ENCODE data around the gene GMDS.

GRCh38 chr6:2266031-2266795 lies 20.8 kb upstream of the GMDS start:
- TF ChIP-seq CTCF (optimal IDR thresholded peaks at IDR 0.05 in 1 of 3, IDR thresholded peaks at IDR 0.05 in 1 of 3, conservative IDR thresholded peaks at IDR 0.05 in 1 of 3; ENCODE audit: extremely low read depth in 1 of 3, insufficient read depth in 2 of 3, low read length in 3 of 3): no peak
- no peak for TF ChIP-seq EZH2 (IDR thresholded peaks at IDR 0.05; ENCODE audit: low read length)

All from keratinocyte (primary cell).